ENCODE data around the gene PERM1.

The PERM1 gene

GRCh38 chr1:966704-967300, 15.1 kb downstream of the PERM1 start:
- Histone ChIP-seq H3K4me3 (ENCODE audit: low read depth, low read length) (peak overlapping the region; percentile 72), H3K36me3 (ENCODE audit: control insufficient read depth, insufficient read depth, low read length) (peaks cover 28% of the 10 kb centered on the region), H3K27me3 (ENCODE audit: control insufficient read depth, insufficient read depth, low read length) (peaks cover 57% of the 10 kb centered on the region), H3K9ac (ENCODE audit: low read depth, low read length) (no peak overlapping the region; the same call in 1 of the 2 replicates), H3K9me3 (ENCODE audit: control insufficient read depth, insufficient read depth, low read length) (no peaks in the 10 kb centered on the region), H3K4me1 (ENCODE audit: control insufficient read depth, insufficient read depth, low read length) (0 out of 2 replicates have a peak, but pooled peaks cover 4% of the 10 kb centered on the region), H3K27ac (ENCODE audit: low read depth, low read length) (no peak overlapping the region)

GRCh38 chr1:966135-966703, 15.7 kb downstream of the PERM1 start, which contains the start of gene PLEKHN1:
TSS of gene PLEKHN1 (plus strand) at chr1:966482. CDS start at chr1:966532, 50 bp downstream.
- 0 out of 2 replicates have a peak, but pooled peaks cover 4% of the 10 kb centered on the region for H3K4me1 ChIP-seq (ENCODE audit: control insufficient read depth, insufficient read depth, low read length)
- H3K4me3 ChIP-seq (ENCODE audit: low read depth, low read length): peak within 1 kb of the TSS; percentile 72
- H3K36me3 ChIP-seq (ENCODE audit: control insufficient read depth, insufficient read depth, low read length): peaks cover 28% of the 10 kb centered on the region
- no peak within 1 kb of the TSS; the same call in 1 of the 2 replicates for H3K9ac ChIP-seq (ENCODE audit: low read depth, low read length)
- peaks cover 62% of the 10 kb centered on the region for H3K27me3 ChIP-seq (ENCODE audit: control insufficient read depth, insufficient read depth, low read length)
- H3K9me3 ChIP-seq (ENCODE audit: control insufficient read depth, insufficient read depth, low read length): no peaks in the 10 kb centered on the region
- H3K27ac ChIP-seq (ENCODE audit: low read depth, low read length): no peak within 1 kb of the TSS

- Histone ChIP-seq H3K9me3 (ENCODE audit: control insufficient read depth, insufficient read depth, low read length) (no peaks in the 10 kb centered on the region), H3K27me3 (ENCODE audit: control insufficient read depth, insufficient read depth, low read length) (peaks cover 61% of the 10 kb centered on the region), H3K4me1 (ENCODE audit: control insufficient read depth, insufficient read depth, low read length) (0 out of 2 replicates have a peak, but pooled peaks cover 4% of the 10 kb centered on the region), H3K4me3 (ENCODE audit: low read depth, low read length) (no peak overlapping the region), H3K36me3 (ENCODE audit: control insufficient read depth, insufficient read depth, low read length) (peaks cover 28% of the 10 kb centered on the region), H3K27ac (ENCODE audit: low read depth, low read length) (no peak overlapping the region), H3K9ac (ENCODE audit: low read depth, low read length) (no peak overlapping the region)
Observed at GRCh38 chr1:965526-966134, 16.3 kb downstream of the PERM1 start.

- Histone ChIP-seq H3K4me3 (ENCODE audit: low read depth, low read length) (no peak overlapping the region), H3K4me1 (ENCODE audit: control insufficient read depth, insufficient read depth, low read length) (0 out of 2 replicates have a peak, but pooled peaks cover 4% of the 10 kb centered on the region), H3K9me3 (ENCODE audit: control insufficient read depth, insufficient read depth, low read length) (no peaks in the 10 kb centered on the region), H3K36me3 (ENCODE audit: control insufficient read depth, insufficient read depth, low read length) (peaks cover 28% of the 10 kb centered on the region), H3K27ac (ENCODE audit: low read depth, low read length) (no peak overlapping the region), H3K27me3 (ENCODE audit: control insufficient read depth, insufficient read depth, low read length) (peaks cover 58% of the 10 kb centered on the region), H3K9ac (ENCODE audit: low read depth, low read length) (no peak overlapping the region)
Observed at GRCh38 chr1:964691-965525, 17.0 kb downstream of the PERM1 start.

GRCh38 chr1:963746-964525, 18.0 kb downstream of the PERM1 start:
- Histone ChIP-seq H3K27ac (ENCODE audit: low read depth, low read length) (no peak overlapping the region), H3K27me3 (ENCODE audit: control insufficient read depth, insufficient read depth, low read length) (peaks cover 56% of the 10 kb centered on the region), H3K4me1 (ENCODE audit: control insufficient read depth, insufficient read depth, low read length) (0 out of 2 replicates have a peak, but pooled peaks cover 4% of the 10 kb centered on the region), H3K4me3 (ENCODE audit: low read depth, low read length) (no peak overlapping the region), H3K9ac (ENCODE audit: low read depth, low read length) (no peak overlapping the region), H3K9me3 (ENCODE audit: control insufficient read depth, insufficient read depth, low read length) (no peaks in the 10 kb centered on the region), H3K36me3 (ENCODE audit: control insufficient read depth, insufficient read depth, low read length) (peaks cover 28% of the 10 kb centered on the region)

- peaks cover 28% of the 10 kb centered on the region for H3K36me3 ChIP-seq (ENCODE audit: control insufficient read depth, insufficient read depth, low read length)
- no peak overlapping the region for H3K27ac ChIP-seq (ENCODE audit: low read depth, low read length)
- no peak overlapping the region for H3K9ac ChIP-seq (ENCODE audit: low read depth, low read length)
- H3K9me3 ChIP-seq (ENCODE audit: control insufficient read depth, insufficient read depth, low read length): no peaks in the 10 kb centered on the region
- H3K27me3 ChIP-seq (ENCODE audit: control insufficient read depth, insufficient read depth, low read length): peaks cover 49% of the 10 kb centered on the region
- H3K4me3 ChIP-seq (ENCODE audit: low read depth, low read length): no peak overlapping the region
- 0 out of 2 replicates have a peak, but pooled peaks cover 4% of the 10 kb centered on the region for H3K4me1 ChIP-seq (ENCODE audit: control insufficient read depth, insufficient read depth, low read length)
Observed at GRCh38 chr1:963301-963651, 18.6 kb downstream of the PERM1 start.

GRCh38 chr1:962381-963300, 19.3 kb downstream of the PERM1 start:
- no peak overlapping the region for H3K27ac ChIP-seq (ENCODE audit: low read depth, low read length)
- 0 out of 2 replicates have a peak, but pooled peaks cover 4% of the 10 kb centered on the region for H3K4me1 ChIP-seq (ENCODE audit: control insufficient read depth, insufficient read depth, low read length)
- no peak overlapping the region for H3K4me3 ChIP-seq (ENCODE audit: low read depth, low read length)
- H3K9ac ChIP-seq (ENCODE audit: low read depth, low read length): no peak overlapping the region
- peaks cover 43% of the 10 kb centered on the region for H3K27me3 ChIP-seq (ENCODE audit: control insufficient read depth, insufficient read depth, low read length)
- peaks cover 28% of the 10 kb centered on the region for H3K36me3 ChIP-seq (ENCODE audit: control insufficient read depth, insufficient read depth, low read length)
- no peaks in the 10 kb centered on the region for H3K9me3 ChIP-seq (ENCODE audit: control insufficient read depth, insufficient read depth, low read length)

- no peak overlapping the region for H3K9ac ChIP-seq (ENCODE audit: low read depth, low read length)
- H3K4me3 ChIP-seq (ENCODE audit: low read depth, low read length): peak overlapping the region; percentile 64
- H3K27me3 ChIP-seq (ENCODE audit: control insufficient read depth, insufficient read depth, low read length): peaks cover 28% of the 10 kb centered on the region
- H3K27ac ChIP-seq (ENCODE audit: low read depth, low read length): no peak overlapping the region
- H3K36me3 ChIP-seq (ENCODE audit: control insufficient read depth, insufficient read depth, low read length): peaks cover 39% of the 10 kb centered on the region
- 0 out of 2 replicates have a peak, but pooled peaks cover 4% of the 10 kb centered on the region for H3K4me1 ChIP-seq (ENCODE audit: control insufficient read depth, insufficient read depth, low read length)
- no peaks in the 10 kb centered on the region for H3K9me3 ChIP-seq (ENCODE audit: control insufficient read depth, insufficient read depth, low read length)
Observed at GRCh38 chr1:961132-961669, 20.7 kb downstream of the PERM1 start.

GRCh38 chr1:960363-961131, 21.3 kb downstream of the PERM1 start, which contains the start of gene KLHL17:
TSS of gene KLHL17 (plus strand) at chr1:960584. CDS start at chr1:960694, 110 bp downstream.
- Histone ChIP-seq H3K9me3 (ENCODE audit: control insufficient read depth, insufficient read depth, low read length) (no peaks in the 10 kb centered on the region), H3K36me3 (ENCODE audit: control insufficient read depth, insufficient read depth, low read length) (peaks cover 45% of the 10 kb centered on the region), H3K27ac (ENCODE audit: low read depth, low read length) (no peak within 1 kb of the TSS), H3K27me3 (ENCODE audit: control insufficient read depth, insufficient read depth, low read length) (peaks cover 23% of the 10 kb centered on the region), H3K9ac (ENCODE audit: low read depth, low read length) (no peak within 1 kb of the TSS), H3K4me3 (ENCODE audit: low read depth, low read length) (peak within 1 kb of the TSS; percentile 94), H3K4me1 (ENCODE audit: control insufficient read depth, insufficient read depth, low read length) (no peaks in the 10 kb centered on the region)

Data from HUES48 (cell line).